HG03460 (cell line): ENCODE results near the gene PIGM.

ENCODE experiments used
- ATAC-seq: cut with Tn5 transposase; IDR thresholded peaks from one replicate; pipeline ENCODE4 v1.9.1; 2021; ENCODE audit not compliant: unreplicated experiment

Gene PIGM

GRCh38 chr1:160022330-160023310, 9.2 kb downstream of the PIGM start:
- no peak for ATAC-seq

GRCh38 chr1:160021376-160022074, 10.3 kb downstream of the PIGM start:
- no peak for ATAC-seq

- ATAC-seq: no peak
Measured at GRCh38 chr1:160020196-160020595, 11.6 kb downstream of the PIGM start.

- no peak for ATAC-seq
Measured at GRCh38 chr1:160018900-160019299, 12.9 kb downstream of the PIGM start.

GRCh38 chr1:160018347-160018746, 13.4 kb downstream of the PIGM start:
- no peak for ATAC-seq

GRCh38 chr1:160017592-160017991, 14.2 kb downstream of the PIGM start:
- ATAC-seq: no peak

- ATAC-seq: no peak
Measured at GRCh38 chr1:160011781-160012180, 20.0 kb downstream of the PIGM start.

- ATAC-seq: no peak
Measured at GRCh38 chr1:160009801-160010200, 22.0 kb downstream of the PIGM start.

GRCh38 chr1:160009081-160009480, 22.7 kb downstream of the PIGM start:
- ATAC-seq: no peak

- no peak for ATAC-seq
Measured at GRCh38 chr1:160007577-160008200, 24.1 kb downstream of the PIGM start.

- ATAC-seq: no peak
Measured at GRCh38 chr1:160006312-160006940, 25.4 kb downstream of the PIGM start.

- no peak for ATAC-seq
Measured at GRCh38 chr1:160005070-160005469, 26.7 kb downstream of the PIGM start.

- no peak for ATAC-seq
Measured at GRCh38 chr1:160004425-160004824, 27.4 kb downstream of the PIGM start.

- ATAC-seq: no peak
Measured at GRCh38 chr1:160004001-160004400, 27.8 kb downstream of the PIGM start.

GRCh38 chr1:160001440-160001839, 30.4 kb downstream of the PIGM start:
- ATAC-seq: no peak

GRCh38 chr1:159999204-159999603, 32.6 kb downstream of the PIGM start:
- no peak for ATAC-seq

GRCh38 chr1:159996653-159997052, 35.1 kb downstream of the PIGM start:
- no peak for ATAC-seq

- ATAC-seq: no peak
Measured at GRCh38 chr1:159994896-159995295, 36.9 kb downstream of the PIGM start.

- no peak for ATAC-seq
Measured at GRCh38 chr1:159993911-159994310, 37.9 kb downstream of the PIGM start.

- ATAC-seq: no peak
Measured at GRCh38 chr1:159992161-159992560, 39.6 kb downstream of the PIGM start.

- ATAC-seq: no peak
Measured at GRCh38 chr1:159991513-159991912, 40.3 kb downstream of the PIGM start.
